Prostate gland (tissue), 2 donors: ENCODE results near the gene BIN1. TPM values are rescaled to one million over a fixed set of nuclear protein-coding genes. Genes with fewer than 3 reads are reported as not detected.

Experiments
- DNase-seq: peaks from one replicate; pipeline ENCODE4 v3.0.0-alpha.2; 2019; ENCODE audit warnings: low spot score
- H3K27ac ChIP-seq, 2 donors: fragments of 200-600 bp; sonication (generic); 2 replicates each; pipeline ENCODE4 v1.5.1; 2017 to 2019
- H3K27me3 ChIP-seq: fragments of 200-600 bp; sonication (generic); replicated peaks from 2 replicates; pipeline ENCODE4 v1.5.1; 2019; ENCODE audit not compliant: insufficient read depth
- H3K36me3 ChIP-seq, 2 donors: fragments of 200-600 bp; sonication (generic); 1 replicate in 1 of 2; 2 replicates in 1 of 2; pipeline versions ENCODE4 v1.5.1 to v1.8.1; 2017 to 2019
- H3K4me1 ChIP-seq: fragments of 200-600 bp; sonication (generic); replicated peaks from 2 replicates; pipeline ENCODE4 v1.5.1; 2019
- H3K4me3 ChIP-seq, 2 donors: fragments of 200-600 bp; sonication (generic); 2 replicates each; pipeline ENCODE4 v1.5.1; 2017 to 2019
- H3K9me3 ChIP-seq: fragments of 200-600 bp; sonication (generic); 2 replicates; pipeline ENCODE4 v1.5.1; 2017
- CTCF ChIP-seq, 4 experiments: fragments of 200-600 bp in 2 of 4; fragments of 450-650 bp in 2 of 4; sonication (generic) in 2 of 4; IDR thresholded peaks; 1 replicate in 3 of 4; 2 replicates in 1 of 4; pipeline ENCODE4 v1.5.1; 2016 to 2019; ENCODE audit warnings: antibody characterized with exemption in 4 of 4, mild to moderate bottlenecking in 2 of 4, moderate library complexity in 2 of 4
- POLR2A ChIP-seq: fragments of 450-650 bp; IDR thresholded peaks from one replicate; pipeline ENCODE4 v1.6.1; 2016; ENCODE audit warnings: antibody characterized with exemption, mild to moderate bottlenecking
- POLR2AphosphoS5 ChIP-seq: sonication (generic); formaldehyde crosslinking; IDR thresholded peaks from one replicate; pipeline ENCODE4 v1.6.1; 2017; ENCODE audit warnings: antibody characterized with exemption
- WGBS: methylation state at CpG from one replicate; pipeline ENCODE4 v1.1.5; 2018; 5-methylcytosine and 5-hydroxymethylcytosine counted together
- intact Hi-C: fragments of 100-400 bp; cut with DNase I; formaldehyde crosslinking; loops from one replicate; pipeline ENCODE4 v1.14.2; 2022
- total RNA-seq, 2 donors: library from RNA; depleted of rRNA; stranded (reverse); fragments of >200 nt; gene quantifications; one replicate each; pipeline ENCODE4 v1.1.0, GENCODE V29; 2016

BIN1 gene
- total RNA-seq, 2 donors from 2014 or later, result 65.6 to 70.1 TPM

GRCh38 chr2:127048969-127049897 lies 57.7 kb downstream of the BIN1 start:
- no peaks in the 10 kb centered on the region for H3K9me3 ChIP-seq
- H3K4me3 ChIP-seq, result no peak overlapping the region
- no peaks in the 10 kb centered on the region for H3K27me3 ChIP-seq
- no peaks in the 10 kb centered on the region for H3K4me1 ChIP-seq
- H3K36me3 ChIP-seq, result no peaks in the 10 kb centered on the region
- 91% methylated on average over 10 of the region's 15 CpGs for WGBS
- intact Hi-C loops, result no loop called here
- no peak for DNase-seq
- no peak overlapping the region for H3K27ac ChIP-seq
- TF ChIP-seq POLR2AphosphoS5, result no peak
- TF ChIP-seq CTCF (IDR thresholded peaks at IDR 0.05), result no peak
- no peak for TF ChIP-seq POLR2A

- Histone ChIP-seq H3K27me3 (no peaks in the 10 kb centered on the region), H3K27ac (no peak overlapping the region), H3K9me3 (no peaks in the 10 kb centered on the region), H3K4me3 (no peak overlapping the region), H3K4me1 (no peaks in the 10 kb centered on the region), H3K36me3 (no peaks in the 10 kb centered on the region)
- no peak for DNase-seq
- TF ChIP-seq POLR2A, result no peak
- no peak for TF ChIP-seq CTCF (IDR thresholded peaks at IDR 0.05)
- no peak for TF ChIP-seq POLR2AphosphoS5
- 91% methylated on average over 6 of the region's 6 CpGs for WGBS
- intact Hi-C loops, result no loop called here
Observed at GRCh38 chr2:127048618-127048935, 58.4 kb downstream of the BIN1 start.

GRCh38 chr2:127047716-127048617 lies 59.0 kb downstream of the BIN1 start:
- Histone ChIP-seq H3K9me3 (no peaks in the 10 kb centered on the region), H3K4me3 (no peak overlapping the region), H3K27ac (no peak overlapping the region), H3K4me1 (no peaks in the 10 kb centered on the region), H3K27me3 (no peaks in the 10 kb centered on the region), H3K36me3 (no peaks in the 10 kb centered on the region)
- intact Hi-C loops, result no loop called here
- 92% methylated on average over 38 of the region's 38 CpGs for WGBS
- TF ChIP-seq POLR2AphosphoS5 (no peak), POLR2A (no peak), CTCF (IDR thresholded peaks at IDR 0.05) (no peak)
- no peak for DNase-seq

- Histone ChIP-seq H3K9me3 (no peaks in the 10 kb centered on the region), H3K4me1 (no peaks in the 10 kb centered on the region), H3K4me3 (no peak overlapping the region), H3K27ac (no peak overlapping the region), H3K36me3 (no peaks in the 10 kb centered on the region), H3K27me3 (no peaks in the 10 kb centered on the region)
- DNase-seq, result no peak
- intact Hi-C loops, result no loop called here
- TF ChIP-seq POLR2AphosphoS5, result no peak
- no peak for TF ChIP-seq POLR2A
- TF ChIP-seq CTCF (IDR thresholded peaks at IDR 0.05), result no peak
- WGBS, result 93% methylated on average over 4 of the region's 8 CpGs
Observed at GRCh38 chr2:127047054-127047453, 59.9 kb downstream of the BIN1 start.
